Psoas muscle (tissue), 8 donors: ENCODE measurements around the gene IL1RN. TPM values are rescaled to one million over a fixed set of nuclear protein-coding genes. Genes with fewer than 3 reads are reported as not detected.

Source experiments
- ATAC-seq, 4 donors: fragments of 200-7000 bp; cut with Tn5 transposase; one replicate each; pipeline ENCODE4 v1.9.1; 2020; ENCODE audit warnings: moderate library complexity in 3 of 4, mild to moderate bottlenecking in 2 of 4
- DNase-seq, 2 donors: peaks; one replicate each; pipeline ENCODE4 v3.0.0-alpha.2; 2020
- H3K27ac ChIP-seq: fragments of 200-600 bp; one replicate; pipeline ENCODE4 v1.8.0; 2022
- H3K27me3 ChIP-seq, 3 donors: fragments of 200-600 bp in 1 of 3; one replicate each; pipeline versions ENCODE4 v1.6.1 to v1.8.0; 2013 to 2022; ENCODE audit warnings: low read length in 2 of 3, mild to moderate bottlenecking in 2 of 3, moderate library complexity in 1 of 3; ENCODE audit not compliant: insufficient read depth in 3 of 3
- H3K36me3 ChIP-seq, 2 donors: fragments of 200-600 bp in 1 of 2; one replicate each; pipeline versions ENCODE4 v1.6.1 to v1.8.0; 2013 to 2022; ENCODE audit warnings: low read depth in 1 of 2, mild to moderate bottlenecking in 1 of 2, moderate library complexity in 1 of 2; ENCODE audit not compliant: insufficient read depth in 1 of 2
- H3K4me1 ChIP-seq: fragments of 200-600 bp; one replicate; pipeline ENCODE4 v1.8.0; 2022
- H3K4me3 ChIP-seq: fragments of 200-600 bp; one replicate; pipeline ENCODE4 v1.8.0; 2022; ENCODE audit warnings: mild to moderate bottlenecking
- H3K9me3 ChIP-seq: fragments of 200-600 bp; one replicate; pipeline ENCODE4 v1.8.0; 2022
- CTCF ChIP-seq: fragments of 200-600 bp; IDR thresholded peaks from one replicate; pipeline ENCODE4 v1.8.0; 2022; ENCODE audit warnings: antibody characterized with exemption
- WGBS, 3 donors: extraction: QIAGEN DNeasy Blood & Tissue Kit; methylation state at CpG; one replicate each; pipeline versions ENCODE4 v1.1.6 to v1.1.7; 2013; 5-methylcytosine and 5-hydroxymethylcytosine counted together
- intact Hi-C, 2 donors: fragments of 100-400 bp; cut with DNase I; formaldehyde crosslinking; loops; one replicate each; pipeline versions ENCODE4 v1.11.0 to v1.14.2; 2022
- polyA plus RNA-seq, 3 donors: library from polyadenylated mRNA; stranded (reverse); fragments of 200-250 nt; gene quantifications; one replicate each; pipeline ENCODE4 v1.2.3, GENCODE V29; 2013
- total RNA-seq, 4 donors: library from RNA; stranded (reverse); fragmentation: NEBNext Ultra II Directional in 2 of 4; extraction: Animal tissue kit (Norgen Biotek cat#: 25700) in 2 of 4; gene quantifications; one replicate each; pipeline versions ENCODE4 v1.2.1 to v1.2.4, GENCODE V29; 2021 to 2023
- donor health status: healthy with polysubstance abuse.
- donor health status: DM: no; HTN: no; CAD: no; lungs with moderate emphysema.
- donor health status: Bipolar disorder and iron deficiency.
- donor health status: healthy.
- donor health status: DM: yes; HTN: yes; CAD: no.
- donor health status: DM: no; HTN: no; CAD: no.
- donor health status: DM: no; HTN: no; CAD: no.
- donor health status: DM: yes; HTN: yes; CAD: no.

The IL1RN gene
- total and polyA plus RNA-seq, 7 donors: 0.09 to 2.0 (median 0.24) TPM; not detected in 1

DNA sequence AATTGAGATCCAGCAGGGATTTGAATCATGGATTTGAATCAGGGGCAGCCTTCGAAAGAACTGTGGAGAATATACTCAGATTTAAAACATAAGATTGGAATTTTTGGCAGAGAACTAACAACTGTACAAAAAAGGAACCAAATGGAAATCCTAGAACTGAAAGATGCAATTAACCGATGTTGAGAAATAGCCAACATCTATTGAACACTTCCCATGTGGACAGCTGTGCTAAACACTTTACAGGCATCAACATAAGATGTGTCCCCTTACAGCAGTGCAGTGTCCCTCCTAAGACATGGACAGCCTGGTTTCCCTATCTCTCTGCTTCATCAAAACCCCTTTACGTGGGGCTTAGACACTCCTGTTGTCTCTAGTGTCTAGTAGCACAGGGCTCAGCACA is 3.7 kb upstream of the IL1RN start:
- H3K4me1 ChIP-seq: no peaks in the 10 kb centered on the region
- intact Hi-C loops: no loop called here
- H3K9me3 ChIP-seq: no peaks in the 10 kb centered on the region
- no peak for TF ChIP-seq CTCF
- no peak overlapping the region for H3K4me3 ChIP-seq
- ATAC-seq (no peak), DNase-seq (no peak)
- H3K27ac ChIP-seq: no peak overlapping the region
- H3K36me3 ChIP-seq: no peaks in the 10 kb centered on the region
- H3K27me3 ChIP-seq: no peaks in the 10 kb centered on the region
- 72 to 81% (median 74%) methylated on average over 3 of the region's 3 CpGs for WGBS, 3 donors

DNA sequence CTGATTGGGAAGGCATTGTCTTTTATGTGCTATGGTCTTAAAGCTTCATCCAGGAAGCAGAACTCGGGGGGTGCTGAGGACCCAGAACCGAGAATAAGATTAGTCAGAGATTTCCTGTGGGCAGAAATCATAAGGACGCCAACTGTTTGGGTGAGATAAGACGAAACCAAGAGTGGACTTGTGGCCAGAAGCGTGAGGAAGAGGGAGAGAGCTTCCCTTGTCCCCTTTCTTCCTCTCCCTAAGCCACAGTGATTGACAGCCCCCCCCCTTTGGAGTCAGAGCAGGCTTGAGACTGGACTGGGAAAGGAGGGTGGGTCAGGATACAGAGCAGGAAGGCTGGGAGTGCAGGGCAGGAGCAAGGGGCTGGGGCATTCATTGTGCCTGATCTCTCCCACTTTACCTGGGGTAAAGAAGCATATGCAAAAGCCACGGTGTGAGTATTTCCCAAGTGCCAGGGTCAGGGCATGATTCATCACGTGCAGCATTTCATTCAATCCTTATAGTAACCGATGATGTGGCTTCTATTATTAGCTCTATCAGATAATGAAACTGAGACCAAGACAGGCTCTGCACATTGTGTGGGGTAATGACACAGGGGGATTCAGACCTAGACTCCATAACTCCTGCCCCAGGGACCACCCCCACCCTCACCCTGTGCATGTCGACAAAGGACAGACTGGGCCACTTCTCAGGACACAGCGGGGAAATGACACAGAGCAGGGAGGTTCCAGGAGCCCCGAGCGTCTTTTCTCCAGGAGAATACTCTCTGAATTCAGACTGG is 3.0 kb upstream of the IL1RN start:
- no peaks in the 10 kb centered on the region for H3K9me3 ChIP-seq
- 58 to 64% (median 63%) methylated on average over 12 of the region's 12 CpGs for WGBS, 3 donors
- no peaks in the 10 kb centered on the region for H3K27me3 ChIP-seq
- no peaks in the 10 kb centered on the region for H3K4me1 ChIP-seq
- H3K27ac ChIP-seq: no peak overlapping the region
- no peaks in the 10 kb centered on the region for H3K36me3 ChIP-seq
- TF ChIP-seq CTCF: no peak
- DNase-seq: no peak
- ATAC-seq: peak; percentile 72 to 85 (median 79)
- intact Hi-C loops: no loop called here
- no peak overlapping the region for H3K4me3 ChIP-seq

DNA sequence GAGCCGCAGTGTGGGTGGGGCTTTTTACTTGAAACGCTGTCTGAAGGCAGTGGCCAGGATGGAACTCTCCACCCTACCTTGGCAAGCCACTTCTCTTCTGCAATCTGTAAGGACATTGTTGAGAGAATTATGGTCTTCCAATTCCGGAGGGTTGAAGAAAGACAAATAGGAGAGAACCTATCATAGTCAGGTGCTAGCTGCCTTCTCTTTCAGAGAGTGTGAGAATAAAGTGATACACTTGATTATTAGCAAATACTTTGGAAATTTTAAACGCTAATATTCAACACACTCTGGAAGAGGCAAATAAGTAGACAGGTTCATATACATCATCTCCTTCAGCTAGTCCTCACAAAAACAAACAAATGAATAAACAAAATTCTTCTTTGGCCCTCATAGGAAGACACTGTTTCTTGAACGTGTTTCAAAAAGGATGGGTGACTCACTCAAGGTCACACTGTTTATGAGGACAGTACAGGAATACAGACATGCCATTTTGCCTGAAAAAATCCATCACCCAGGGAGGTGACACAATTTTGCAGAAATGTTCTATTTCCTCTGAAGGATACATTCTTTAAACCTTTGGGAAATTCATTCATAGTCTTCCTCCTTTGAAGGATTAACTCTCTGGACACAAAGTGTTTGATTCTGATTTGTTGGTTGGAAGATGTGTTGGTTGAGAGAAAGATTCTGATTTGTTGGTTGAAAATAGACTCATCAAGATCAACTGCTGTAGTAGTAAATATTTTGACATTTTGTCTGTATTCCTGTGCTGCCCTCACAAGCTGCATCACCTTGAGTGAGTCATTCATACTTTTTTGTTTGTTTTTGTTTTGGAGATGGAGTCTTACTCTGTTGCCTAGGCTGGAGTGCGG is 2.2 kb upstream of the IL1RN start:
- DNase-seq (no peak), ATAC-seq (peak in 1 of 4 donors; percentile 28)
- Histone ChIP-seq H3K9me3 (no peaks in the 10 kb centered on the region), H3K36me3 (no peaks in the 10 kb centered on the region), H3K4me1 (no peaks in the 10 kb centered on the region), H3K27me3 (no peaks in the 10 kb centered on the region), H3K27ac (no peak overlapping the region), H3K4me3 (no peak overlapping the region)
- no peak for TF ChIP-seq CTCF
- 69 to 76% (median 73%) methylated on average over 6 of the region's 6 CpGs for WGBS, 3 donors
- intact Hi-C loops: no loop called here

DNA sequence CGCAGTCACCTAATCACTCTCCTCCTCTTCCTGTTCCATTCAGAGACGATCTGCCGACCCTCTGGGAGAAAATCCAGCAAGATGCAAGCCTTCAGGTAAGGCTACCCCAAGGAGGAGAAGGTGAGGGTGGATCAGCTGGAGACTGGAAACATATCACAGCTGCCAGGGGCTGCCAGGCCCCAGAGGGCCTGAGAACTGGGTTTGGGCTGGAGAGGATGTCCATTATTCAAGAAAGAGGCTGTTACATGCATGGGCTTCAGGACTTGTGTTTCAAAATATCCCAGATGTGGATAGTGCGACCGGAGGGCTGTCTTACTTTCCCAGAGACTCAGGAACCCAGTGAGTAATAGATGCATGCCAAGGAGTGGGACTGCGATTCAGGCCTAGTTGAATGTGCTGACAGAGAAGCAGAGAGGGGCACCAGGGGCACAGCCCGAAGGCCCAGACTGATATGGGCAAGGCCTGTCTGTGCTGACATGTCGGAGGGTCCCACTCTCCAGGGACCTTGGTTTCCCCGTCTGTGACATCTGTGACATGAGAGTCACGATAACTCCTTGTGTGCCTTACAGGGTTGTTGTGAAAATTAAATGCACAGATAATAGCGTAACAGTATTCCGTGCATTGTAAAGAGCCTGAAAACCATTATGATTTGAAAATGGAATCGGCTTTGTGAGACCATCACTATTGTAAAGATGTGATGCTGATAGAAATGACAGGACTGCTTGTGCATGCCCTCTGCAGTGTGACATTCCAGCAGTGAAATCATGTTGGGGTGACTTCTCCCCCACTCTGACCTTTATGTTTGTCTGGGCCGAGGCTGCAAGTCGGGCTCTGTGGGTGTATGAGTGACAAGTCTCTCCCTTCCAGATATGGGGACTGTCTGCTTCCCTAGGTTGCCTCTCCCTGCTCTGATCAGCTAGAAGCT is 510 bp downstream of the IL1RN start:
- WGBS, 3 donors: 73 to 85% (median 80%) methylated on average over 15 of the region's 15 CpGs
- TF ChIP-seq CTCF: no peak
- H3K4me1 ChIP-seq: no peaks in the 10 kb centered on the region
- H3K27me3 ChIP-seq: no peaks in the 10 kb centered on the region
- no peak overlapping the region for H3K4me3 ChIP-seq
- intact Hi-C loops: no loop called here
- no peak for ATAC-seq
- H3K27ac ChIP-seq: no peak overlapping the region
- H3K9me3 ChIP-seq: no peaks in the 10 kb centered on the region
- H3K36me3 ChIP-seq: no peaks in the 10 kb centered on the region
- DNase-seq: no peak
